A549 (cell line): Measurements from ENCODE around the gene CAP2.

ENCODE experiments used
- CEBPB ChIP-seq, 2 experiments: fragments of >200 bp in 1 of 2; sonication (Bioruptor Twin) in 1 of 2; formaldehyde crosslinking in 1 of 2; IDR thresholded peaks; 2 replicates each; pipeline ENCODE4 v1.6.1; 2012 to 2016
- CTCF ChIP-seq: fragments of >200 bp; sonication (Bioruptor Twin); formaldehyde crosslinking; IDR thresholded peaks from 3 replicates; pipeline ENCODE4 v1.5.1; 2016
- E2F6 ChIP-seq: IDR thresholded peaks from 2 replicates; pipeline ENCODE4 v1.6.1; 2012; ENCODE audit warnings: low read depth, borderline replicate concordance
- EP300 ChIP-seq, 2 experiments: fragments of >200 bp; sonication (Bioruptor Twin); formaldehyde crosslinking; IDR thresholded peaks; 2 replicates in 1 of 2; 3 replicates in 1 of 2; pipeline ENCODE4 v1.6.1; 2016 to 2017
- HDAC2 ChIP-seq: fragments of 200-600 bp; sonication (generic); IDR thresholded peaks from 2 replicates; pipeline ENCODE4 v1.6.1; 2016
- JUN ChIP-seq, 2 experiments: fragments of >200 bp; sonication (Bioruptor Twin); formaldehyde crosslinking; IDR thresholded peaks; 2 replicates in 1 of 2; 3 replicates in 1 of 2; pipeline ENCODE4 v1.6.1; 2016 to 2017
- MAX ChIP-seq: IDR thresholded peaks from 2 replicates; pipeline ENCODE4 v1.6.1; 2012
- NPAS2 ChIP-seq: fragments of 250-450 bp; sonication (Bioruptor Pico); IDR thresholded peaks from 2 replicates; pipeline ENCODE4 v1.8.0; 2022; ENCODE audit warnings: mild to moderate bottlenecking, moderate library complexity, borderline replicate concordance
- NR3C1 ChIP-seq: fragments of >200 bp; sonication (Bioruptor Twin); formaldehyde crosslinking; IDR thresholded peaks from 3 replicates; pipeline ENCODE4 v1.6.1; 2017
- POLR2A ChIP-seq: IDR thresholded peaks from 2 replicates; pipeline ENCODE4 v1.6.1; 2012; ENCODE audit warnings: mild to moderate bottlenecking, low read length
- RAD21 ChIP-seq, 2 experiments: fragments of >200 bp in 1 of 2; sonication (Bioruptor Twin) in 1 of 2; formaldehyde crosslinking in 1 of 2; IDR thresholded peaks in 1 of 2; conservative IDR thresholded peaks in 1 of 2; 2 replicates in 1 of 2; 3 replicates in 1 of 2; pipeline ENCODE4 v1.6.1; 2012 to 2018; ENCODE audit warnings: inconsistent platforms in 1 of 2
- RARB ChIP-seq: fragments of 250-450 bp; sonication (Bioruptor Pico); IDR thresholded peaks from 2 replicates; pipeline ENCODE4 v1.8.0; 2021; ENCODE audit warnings: mild to moderate bottlenecking, moderate library complexity
- REST ChIP-seq: fragments of 200-600 bp; sonication (generic); IDR thresholded peaks from 2 replicates; pipeline ENCODE4 v1.6.1; 2016; ENCODE audit warnings: antibody characterized with exemption, mild to moderate bottlenecking, moderate library complexity
- ZC3H11A ChIP-seq: fragments of 450-650 bp; IDR thresholded peaks from 2 replicates; pipeline ENCODE4 v1.6.1; 2014; ENCODE audit warnings: antibody characterized with exemption, mild to moderate bottlenecking

- TF ChIP-seq POLR2A = no peak
- no peak for TF ChIP-seq JUN (IDR thresholded peaks at IDR 0.05)
- TF ChIP-seq REST = no peak
- no peak for TF ChIP-seq CEBPB (IDR thresholded peaks at IDR 0.05)
- TF ChIP-seq CTCF = no peak
- TF ChIP-seq RAD21 (conservative IDR thresholded peaks at IDR 0.05 in 1 of 2, IDR thresholded peaks at IDR 0.05 in 1 of 2) = no peak
- no peak for TF ChIP-seq E2F6
- TF ChIP-seq ZC3H11A = no peak
- no peak for TF ChIP-seq HDAC2
- TF ChIP-seq EP300 (IDR thresholded peaks at IDR 0.05) = no peak
- TF ChIP-seq NR3C1 = no peak
- no peak for TF ChIP-seq NPAS2 (CRISPR knock-in tag)
- no peak for TF ChIP-seq MAX
- no peak for TF ChIP-seq RARB (CRISPR knock-in tag)
Measured at GRCh38 chr6:17506962-17507361, 113.6 kb downstream of the CAP2 start.
